Measurements from ENCODE around the gene FECH. TPM values are rescaled to one million over a fixed set of nuclear protein-coding genes. Genes with fewer than 3 reads are reported as not detected.

Gene FECH
- total and polyA plus RNA-seq, 2 donors: 24.6 to 28.7 TPM

Other genes starting within 250 kb of the FECH start
- gene ST8SIA3, start 234.1 kb downstream of the FECH start, total RNA-seq: 0.69 TPM
- gene ST8SIA3, start 234.1 kb downstream of the FECH start, polyA plus RNA-seq: 0.09 TPM
- gene ONECUT2, start 151.3 kb downstream of the FECH start, total RNA-seq: 0.11 TPM
- gene ONECUT2, start 151.3 kb downstream of the FECH start, polyA plus RNA-seq: under 0.01 TPM
- 100 TPM for gene NARS1, start 35.1 kb upstream of the FECH start, total RNA-seq
- gene NARS1, start 35.1 kb upstream of the FECH start, polyA plus RNA-seq: 81.2 TPM
- 79.6 TPM for gene ATP8B1, start 216.6 kb upstream of the FECH start, total RNA-seq
- gene ATP8B1, start 216.6 kb upstream of the FECH start, polyA plus RNA-seq: 20.1 TPM